GM08714 (cell line): ENCODE data around the gene CBFA2T2.
"Not testable (repeated sequence)": the region's sequence is repeated elsewhere in the genome, so short reads cannot be mapped to it uniquely, and the experiment has no call there.

ENCODE experiments used
- H3K4me3 ChIP-seq: fragments of 200-500 bp; sonication (Bioruptor generic); 2 replicates; pipeline ENCODE4 v1.5.1; 2014; ENCODE audit warnings: mild to moderate bottlenecking, low read length, inconsistent platforms
- ZNF274 ChIP-seq: IDR thresholded peaks from 2 replicates; pipeline ENCODE4 v1.6.1; 2012; ENCODE audit warnings: mild to moderate bottlenecking, low read depth, low read length

CBFA2T2 gene

DNA sequence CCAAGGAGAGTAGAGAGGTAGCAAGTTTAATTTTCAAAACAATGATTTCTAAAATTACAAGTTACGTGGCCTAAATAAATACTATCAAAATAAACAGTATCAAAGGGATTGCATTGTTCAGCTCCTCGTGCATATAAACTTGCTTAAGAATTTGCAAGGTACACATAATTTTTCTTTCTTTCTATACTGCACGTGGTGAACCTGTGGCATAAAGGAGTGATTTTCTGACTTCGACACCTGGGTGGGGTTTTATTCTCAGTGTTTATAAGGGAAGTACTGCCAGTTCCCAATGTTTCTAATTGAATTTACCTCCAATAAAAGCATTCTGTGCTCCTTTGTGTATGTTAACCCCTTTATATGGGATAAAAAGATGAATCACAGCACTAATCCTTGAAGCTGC is 122.1 kb downstream of the CBFA2T2 start:
- H3K4me3 ChIP-seq: no peak overlapping the region
- TF ChIP-seq ZNF274: no peak

DNA sequence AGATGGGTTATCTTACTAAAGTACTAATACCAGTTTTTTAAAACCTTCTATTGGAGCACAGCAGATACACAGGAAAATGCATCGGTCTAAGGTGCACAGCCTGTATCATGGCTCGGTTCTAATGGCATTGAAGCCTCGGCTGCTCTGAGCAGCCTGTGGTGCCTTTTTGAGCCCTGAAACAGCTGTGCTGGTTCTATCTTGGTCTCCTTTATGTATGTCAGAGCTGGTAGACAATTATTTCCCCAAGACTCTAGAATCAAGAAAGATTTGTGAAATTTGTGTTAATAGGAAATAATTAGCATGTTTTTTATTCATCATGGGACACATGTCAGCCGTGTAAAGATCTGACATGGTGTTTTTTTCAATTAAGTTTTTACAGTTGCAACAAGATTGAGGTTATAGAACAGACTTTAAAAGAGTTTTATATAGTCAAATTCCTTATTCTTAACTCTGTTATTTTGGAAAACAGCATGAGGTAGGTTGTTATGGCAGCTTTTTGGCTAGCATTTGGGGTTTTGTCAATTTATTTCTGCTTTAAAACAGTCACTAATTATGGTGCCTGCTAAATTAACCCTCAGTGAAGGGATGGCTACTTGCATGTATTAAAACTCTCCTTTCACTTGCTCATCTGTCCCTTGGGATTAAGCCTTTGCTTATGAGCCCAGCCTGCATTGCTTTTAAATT is 132.0 kb downstream of the CBFA2T2 start:
- TF ChIP-seq ZNF274: no peak
- H3K4me3 ChIP-seq: no peak overlapping the region

DNA sequence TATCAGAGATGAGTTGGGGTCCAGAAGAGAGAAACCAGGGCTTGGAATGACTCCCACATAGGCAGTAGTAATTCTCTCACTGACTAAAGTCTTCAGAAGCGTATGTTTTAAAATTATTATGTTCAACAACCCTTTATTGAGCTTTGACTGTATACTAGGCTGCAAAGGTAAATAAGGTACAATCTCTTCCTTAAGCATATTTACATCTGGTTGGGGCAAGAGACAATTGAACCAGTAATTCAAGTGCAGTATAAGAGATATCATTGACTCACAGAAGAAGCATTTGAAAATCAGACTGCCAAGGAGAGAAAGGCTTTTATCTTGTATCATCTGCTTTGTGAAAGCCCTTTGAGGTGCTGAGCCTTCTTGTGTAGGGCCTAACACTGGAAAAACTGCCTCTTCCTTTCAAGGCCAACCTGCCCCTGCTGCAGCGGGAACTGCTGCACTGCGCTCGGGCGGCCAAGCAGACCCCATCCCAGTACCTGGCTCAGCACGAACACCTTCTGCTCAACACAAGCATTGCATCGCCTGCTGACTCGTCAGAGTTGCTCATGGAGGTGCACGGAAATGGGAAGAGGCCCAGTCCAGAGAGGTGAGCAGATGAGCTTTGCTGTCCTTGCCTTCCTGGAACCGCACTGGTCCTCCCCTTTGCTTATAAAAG is 132.9 kb downstream of the CBFA2T2 start:
- H3K4me3 ChIP-seq: no peak overlapping the region
- TF ChIP-seq ZNF274: no peak

DNA sequence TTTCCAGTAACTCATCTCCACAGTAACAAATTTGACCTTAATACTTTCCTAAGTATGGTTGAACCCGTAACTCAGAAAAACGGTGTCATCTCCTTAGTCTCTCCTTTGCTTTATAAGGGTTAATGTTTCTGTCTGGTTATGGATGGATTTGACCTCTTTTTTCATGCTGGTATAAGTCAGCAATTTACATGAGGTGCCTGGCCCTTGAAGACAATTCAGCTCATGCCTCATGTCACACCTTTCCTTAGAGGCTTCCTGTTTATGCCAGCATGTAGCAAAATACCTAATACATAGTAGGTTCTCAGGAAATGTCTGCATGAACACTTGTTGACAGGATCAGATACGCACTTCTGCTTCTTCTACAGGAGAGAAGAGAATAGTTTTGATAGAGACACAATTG is 134.5 kb downstream of the CBFA2T2 start:
- no peak overlapping the region for H3K4me3 ChIP-seq
- no peak for TF ChIP-seq ZNF274

DNA sequence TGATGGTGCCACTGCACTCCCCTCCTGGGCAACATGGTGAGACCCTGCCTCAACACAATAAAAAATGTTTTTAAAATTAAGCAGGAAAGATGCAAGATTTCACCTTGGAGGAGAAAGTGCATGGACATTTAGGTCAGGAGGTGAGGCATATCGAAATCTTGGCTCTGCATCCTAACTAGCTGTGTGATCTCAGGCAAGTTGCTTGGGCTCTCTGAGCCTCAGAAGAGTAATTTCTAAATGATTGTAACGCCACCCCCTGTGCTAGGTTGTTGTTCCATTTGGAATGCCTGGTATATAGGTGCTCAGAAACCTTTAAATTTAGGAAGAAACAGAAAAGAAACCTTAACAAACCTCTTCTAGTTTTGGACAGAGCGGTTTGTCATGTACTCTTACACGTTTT is 136.3 kb downstream of the CBFA2T2 start:
- TF ChIP-seq ZNF274: no peak
- no peak overlapping the region for H3K4me3 ChIP-seq

DNA sequence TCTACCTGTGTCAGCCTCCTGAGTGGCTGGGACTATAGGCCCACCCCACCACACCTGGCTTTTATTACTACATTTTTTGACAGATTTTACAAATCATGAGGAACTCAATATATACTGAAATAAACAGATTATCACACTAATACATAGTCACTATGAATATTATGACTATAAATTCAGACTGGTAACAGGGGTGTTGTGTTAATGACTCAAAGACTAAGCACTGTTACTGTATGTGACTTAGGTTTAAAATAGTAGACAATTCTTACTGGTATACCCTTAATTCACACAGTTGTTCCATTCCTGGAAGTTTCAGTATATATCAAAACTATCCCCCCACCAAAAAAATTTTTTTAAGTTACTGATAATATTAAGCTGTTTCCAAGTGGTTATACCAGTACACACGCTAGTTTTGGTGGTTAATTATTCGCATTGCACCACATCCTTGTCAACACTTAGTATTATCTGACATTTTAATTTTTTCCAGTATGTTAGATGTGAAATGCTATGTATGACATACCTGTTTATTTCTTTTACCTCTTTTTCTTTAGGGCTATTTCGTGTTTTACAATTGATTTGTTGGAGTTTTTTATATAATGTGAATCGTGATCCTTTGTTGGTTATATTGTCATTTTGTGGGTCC is 137.8 kb downstream of the CBFA2T2 start:
- no peak for TF ChIP-seq ZNF274

DNA sequence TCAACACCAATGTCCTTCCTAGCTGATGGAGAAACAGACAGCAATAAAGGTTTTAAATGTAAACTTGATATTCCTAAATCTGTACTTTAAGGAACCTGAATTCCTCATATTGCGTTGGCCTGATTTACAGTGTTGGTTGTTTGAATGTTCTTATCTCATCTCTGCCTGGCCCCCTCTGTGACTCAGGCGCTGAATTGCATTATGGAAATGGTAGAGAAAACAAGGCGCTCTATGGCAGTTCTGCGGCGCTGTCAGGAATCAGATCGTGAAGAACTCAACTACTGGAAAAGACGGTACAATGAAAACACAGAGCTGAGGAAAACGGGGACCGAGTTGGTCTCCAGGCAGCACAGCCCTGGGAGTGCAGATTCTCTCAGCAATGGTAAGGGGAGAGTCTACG is 139.6 kb downstream of the CBFA2T2 start:
- H3K4me3 ChIP-seq: no peak overlapping the region

More for the DNA sequence above, 137.8 kb downstream of the CBFA2T2 start:
- no peak overlapping the region for H3K4me3 ChIP-seq

DNA sequence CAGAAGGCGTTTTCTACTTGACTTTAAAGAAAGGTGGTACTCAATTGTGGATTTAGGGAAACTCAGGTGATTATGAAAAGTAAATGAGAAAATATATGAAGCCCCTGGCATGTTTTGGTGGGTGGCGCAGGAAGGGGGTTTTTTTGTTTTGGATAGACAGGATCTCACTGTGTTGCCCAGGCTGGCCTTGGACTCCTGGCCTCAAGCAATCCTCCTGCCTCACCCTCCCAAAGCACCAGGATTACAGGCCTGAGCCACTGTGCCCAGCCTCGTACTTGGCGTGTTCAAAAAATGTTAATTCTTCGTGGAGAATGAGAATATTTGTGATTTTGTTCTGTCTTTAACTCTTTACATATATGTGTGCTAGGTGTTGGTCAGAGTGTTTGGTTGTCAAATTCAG is 140.1 kb downstream of the CBFA2T2 start:
- TF ChIP-seq ZNF274: no peak
- H3K4me3 ChIP-seq: no peak overlapping the region

More for the DNA sequence above, 139.6 kb downstream of the CBFA2T2 start:
- no peak for TF ChIP-seq ZNF274

DNA sequence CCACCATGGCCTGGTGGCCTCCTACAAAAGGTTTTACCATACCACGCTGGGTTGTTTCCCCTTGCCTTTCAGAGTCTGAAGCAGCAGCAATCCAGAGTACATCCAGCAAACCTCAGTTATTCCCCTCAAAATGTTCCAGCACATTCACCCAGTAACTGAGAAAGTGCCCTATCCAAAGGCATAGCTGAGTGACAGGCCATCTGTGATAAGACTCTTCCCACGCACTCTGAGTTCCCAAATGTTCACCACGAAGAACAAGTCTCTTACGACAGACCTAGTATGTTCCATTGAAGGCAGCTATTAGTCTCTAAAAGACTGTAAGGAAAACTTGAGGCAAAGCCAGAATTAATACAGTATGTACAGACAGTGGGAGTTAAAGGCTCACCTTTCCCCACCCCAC is 140.6 kb downstream of the CBFA2T2 start:
- H3K4me3 ChIP-seq: no peak overlapping the region
- TF ChIP-seq ZNF274: no peak

DNA sequence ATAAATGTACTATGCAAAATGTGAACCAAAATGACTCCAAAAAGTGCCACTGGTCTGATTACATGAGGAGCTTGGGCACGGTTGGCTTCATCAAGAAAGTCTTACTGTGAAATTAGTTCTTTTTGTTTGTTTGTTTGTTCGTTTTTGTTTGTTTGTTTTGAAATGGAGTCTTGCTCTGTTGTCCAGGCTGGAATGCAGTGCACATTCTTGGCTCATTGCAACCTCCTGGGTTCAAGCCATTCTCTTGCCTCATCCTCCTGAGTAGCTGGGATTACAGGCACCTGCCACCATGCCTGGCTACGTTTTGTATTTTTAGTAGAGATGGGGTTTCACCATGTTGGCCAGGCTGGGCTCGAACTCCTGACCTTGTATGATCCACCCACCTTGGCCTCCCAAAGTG is 142.0 kb downstream of the CBFA2T2 start:
- H3K4me3 ChIP-seq: not testable (repeated sequence)

DNA sequence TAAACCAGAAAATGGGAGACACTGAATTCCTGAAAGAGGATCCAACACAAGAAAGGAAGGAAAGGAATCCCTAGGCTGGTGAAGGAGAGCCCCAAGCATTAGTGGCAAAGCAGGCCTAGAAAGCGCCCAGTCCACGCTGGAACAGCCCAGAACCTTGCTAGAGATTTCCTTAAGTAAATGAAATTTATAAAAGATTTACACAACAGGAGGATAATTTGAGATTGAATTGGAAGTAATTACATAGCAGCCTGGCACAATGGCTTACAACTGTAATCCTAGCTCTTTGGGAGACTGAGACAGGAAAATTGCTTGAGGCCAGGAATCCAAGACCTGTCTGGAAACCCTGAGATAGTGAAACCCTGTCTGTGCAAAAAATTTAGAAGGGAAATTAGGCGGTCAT is 145.4 kb downstream of the CBFA2T2 start:
- TF ChIP-seq ZNF274: no peak
- H3K4me3 ChIP-seq: no peak overlapping the region

DNA sequence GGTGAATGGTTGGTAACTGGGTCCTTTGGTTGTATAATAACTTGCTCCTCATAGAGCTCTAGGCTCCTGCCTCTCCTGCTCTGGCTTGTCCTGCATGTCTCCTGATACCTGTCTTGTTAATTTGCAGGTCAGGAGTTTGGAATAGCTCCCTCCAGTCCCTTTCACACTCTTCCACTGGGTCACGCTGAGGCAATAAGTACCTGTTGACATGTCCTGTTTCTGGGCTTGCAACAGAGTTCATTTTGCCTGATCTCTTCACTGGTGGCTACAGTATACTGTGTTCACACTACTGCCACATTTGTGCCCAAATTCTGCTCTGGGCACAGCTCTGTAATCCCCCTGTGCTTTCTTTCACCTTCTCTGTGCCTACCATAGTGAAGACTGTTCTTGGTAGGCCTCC is 146.9 kb downstream of the CBFA2T2 start:
- TF ChIP-seq ZNF274: no peak

DNA sequence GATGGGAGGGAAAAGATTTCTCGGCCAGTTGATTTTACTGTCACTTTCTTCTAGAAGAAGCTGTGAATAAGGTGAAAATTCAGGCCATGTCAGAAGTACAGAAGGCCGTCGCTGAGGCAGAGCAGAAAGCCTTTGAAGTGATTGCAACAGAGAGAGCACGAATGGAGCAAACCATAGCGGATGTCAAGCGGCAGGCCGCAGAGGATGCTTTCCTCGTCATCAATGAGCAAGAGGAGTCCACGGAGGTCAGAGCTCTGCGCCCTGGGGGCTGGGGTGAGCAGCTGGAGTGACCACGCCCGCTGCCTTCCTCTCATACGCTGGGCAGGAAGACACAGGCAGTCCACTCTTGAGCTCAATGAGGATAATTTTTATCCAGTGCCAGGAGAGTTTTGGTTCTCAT is 150.4 kb downstream of the CBFA2T2 start:
- TF ChIP-seq ZNF274: no peak
- H3K4me3 ChIP-seq: no peak overlapping the region

More for the DNA sequence above, 146.9 kb downstream of the CBFA2T2 start:
- H3K4me3 ChIP-seq: no peak overlapping the region

DNA sequence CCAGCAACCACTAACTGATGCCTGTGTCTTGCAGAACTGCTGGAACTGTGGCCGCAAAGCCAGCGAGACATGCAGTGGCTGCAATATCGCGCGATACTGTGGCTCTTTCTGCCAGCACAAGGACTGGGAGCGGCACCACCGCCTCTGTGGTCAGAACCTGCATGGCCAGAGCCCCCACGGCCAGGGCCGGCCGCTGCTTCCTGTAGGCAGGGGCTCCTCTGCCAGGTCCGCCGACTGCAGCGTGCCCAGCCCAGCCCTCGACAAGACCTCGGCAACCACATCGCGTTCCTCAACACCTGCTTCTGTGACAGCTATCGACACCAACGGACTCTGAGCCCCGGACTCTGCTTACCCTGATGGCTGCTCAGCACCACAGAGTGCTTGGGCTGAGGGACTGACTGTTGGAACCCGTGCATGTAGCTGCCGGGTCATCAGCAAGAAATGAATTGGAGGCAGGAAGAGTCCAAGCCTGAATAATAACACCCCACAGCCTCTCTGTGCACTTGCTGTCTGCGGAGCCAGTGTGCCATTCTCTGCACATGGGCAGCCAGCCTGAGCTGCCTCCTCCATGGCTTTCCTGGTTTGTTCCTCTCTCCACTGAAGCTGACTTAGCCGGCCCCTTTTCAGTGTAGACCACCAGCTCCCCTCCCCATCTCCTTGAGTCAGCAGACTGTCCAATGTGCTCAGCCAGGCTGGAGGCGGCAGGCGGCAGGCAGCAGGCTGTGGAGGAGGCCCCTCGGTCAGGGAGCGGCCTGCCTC is 154.6 kb downstream of the CBFA2T2 start:
- no peak for TF ChIP-seq ZNF274
- H3K4me3 ChIP-seq: no peak overlapping the region

DNA sequence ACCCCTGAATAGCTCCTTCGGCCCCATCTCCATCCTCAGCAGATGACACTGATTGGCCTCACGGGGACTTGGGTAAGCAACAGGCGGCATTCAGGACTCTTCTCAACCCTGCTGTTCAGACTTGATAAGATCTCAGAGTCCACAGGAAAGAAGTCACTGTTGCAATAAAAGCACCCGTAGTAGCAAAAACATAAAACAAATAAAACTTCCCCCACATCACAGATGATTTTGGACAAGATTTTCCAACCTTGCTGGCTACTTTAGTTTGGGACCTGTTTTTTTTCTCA is 155.1 kb downstream of the CBFA2T2 start:
- H3K4me3 ChIP-seq: no peak overlapping the region
- no peak for TF ChIP-seq ZNF274
